ENCODE measurements around the gene FCN1. TPM values are rescaled to one million over a fixed set of nuclear protein-coding genes. Genes with fewer than 3 reads are reported as not detected.

FCN1 gene
- total RNA-seq, 1 donor from 2014 or later = not detected

GRCh38 chr9:134913041-134913712 is 4.5 kb downstream of the FCN1 start:
- no peak for DNase-seq (ENCODE audit: low spot score)
- H3K9me3 Mint-ChIP-seq = no peaks in the 10 kb centered on the region
- H3K27ac Mint-ChIP-seq = no peak overlapping the region
- H3K36me3 Mint-ChIP-seq (ENCODE audit: low read depth) = no peaks in the 10 kb centered on the region
- H3K27me3 Mint-ChIP-seq (ENCODE audit: insufficient read depth) = peaks cover 8% of the 10 kb centered on the region
- intact Hi-C loops (cut with micrococcal nuclease) = no loop called here
- H3K4me1 Mint-ChIP-seq (ENCODE audit: low read depth) = no peaks in the 10 kb centered on the region
- H3K4me3 Mint-ChIP-seq = no peak overlapping the region

DNA sequence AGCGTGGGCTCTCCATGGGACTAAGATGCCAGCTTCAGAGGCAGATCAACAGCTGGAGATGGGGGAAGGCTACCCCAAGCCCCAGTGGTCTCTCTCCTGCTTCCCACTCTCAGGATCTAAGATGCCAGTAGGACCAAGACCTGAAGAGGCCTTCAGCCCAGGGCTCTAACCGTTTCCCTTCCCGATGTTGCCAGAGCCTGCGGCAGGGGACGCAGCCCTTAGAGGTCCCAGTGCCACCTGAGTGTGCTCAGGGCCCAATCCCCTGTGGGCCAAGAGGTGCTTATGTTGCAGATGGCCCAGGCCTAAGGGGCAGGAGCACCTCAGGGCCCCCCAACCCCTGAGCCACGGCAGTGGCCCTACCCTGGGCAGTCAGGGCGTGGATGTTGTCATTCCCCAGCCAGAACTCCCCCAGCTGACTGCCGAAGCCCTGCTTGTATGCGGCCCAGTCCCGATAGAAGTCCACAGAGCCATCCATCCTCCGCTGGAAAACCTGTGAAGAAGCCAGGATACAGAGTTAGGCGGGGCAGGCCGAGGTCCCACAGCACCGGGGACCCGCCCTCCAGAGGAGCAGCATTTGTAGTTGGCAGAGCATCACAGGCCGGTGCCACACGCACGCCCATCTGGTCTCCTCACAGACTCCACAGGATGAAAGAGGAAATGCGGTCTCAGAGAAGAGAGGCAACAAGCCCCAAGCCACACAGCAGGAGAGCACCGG is 5.4 kb downstream of the FCN1 start:
- no peaks in the 10 kb centered on the region for H3K4me1 Mint-ChIP-seq (ENCODE audit: low read depth)
- DNase-seq (ENCODE audit: low spot score) = no peak
- intact Hi-C loops (cut with micrococcal nuclease) = no loop called here
- H3K36me3 Mint-ChIP-seq (ENCODE audit: low read depth) = no peaks in the 10 kb centered on the region
- H3K27ac Mint-ChIP-seq = no peak overlapping the region
- H3K9me3 Mint-ChIP-seq = no peaks in the 10 kb centered on the region
- peaks cover 8% of the 10 kb centered on the region for H3K27me3 Mint-ChIP-seq (ENCODE audit: insufficient read depth)
- H3K4me3 Mint-ChIP-seq = no peak overlapping the region

- peaks cover 10% of the 10 kb centered on the region for H3K27me3 Mint-ChIP-seq (ENCODE audit: insufficient read depth)
- intact Hi-C loops (cut with micrococcal nuclease) = no loop called here
- no peaks in the 10 kb centered on the region for H3K4me1 Mint-ChIP-seq (ENCODE audit: low read depth)
- no peak overlapping the region for H3K27ac Mint-ChIP-seq
- H3K4me3 Mint-ChIP-seq = no peak overlapping the region
- no peaks in the 10 kb centered on the region for H3K36me3 Mint-ChIP-seq (ENCODE audit: low read depth)
- no peaks in the 10 kb centered on the region for H3K9me3 Mint-ChIP-seq
- no peak for DNase-seq (ENCODE audit: low spot score)
Observed at GRCh38 chr9:134909511-134910481, 7.9 kb downstream of the FCN1 start.

DNA sequence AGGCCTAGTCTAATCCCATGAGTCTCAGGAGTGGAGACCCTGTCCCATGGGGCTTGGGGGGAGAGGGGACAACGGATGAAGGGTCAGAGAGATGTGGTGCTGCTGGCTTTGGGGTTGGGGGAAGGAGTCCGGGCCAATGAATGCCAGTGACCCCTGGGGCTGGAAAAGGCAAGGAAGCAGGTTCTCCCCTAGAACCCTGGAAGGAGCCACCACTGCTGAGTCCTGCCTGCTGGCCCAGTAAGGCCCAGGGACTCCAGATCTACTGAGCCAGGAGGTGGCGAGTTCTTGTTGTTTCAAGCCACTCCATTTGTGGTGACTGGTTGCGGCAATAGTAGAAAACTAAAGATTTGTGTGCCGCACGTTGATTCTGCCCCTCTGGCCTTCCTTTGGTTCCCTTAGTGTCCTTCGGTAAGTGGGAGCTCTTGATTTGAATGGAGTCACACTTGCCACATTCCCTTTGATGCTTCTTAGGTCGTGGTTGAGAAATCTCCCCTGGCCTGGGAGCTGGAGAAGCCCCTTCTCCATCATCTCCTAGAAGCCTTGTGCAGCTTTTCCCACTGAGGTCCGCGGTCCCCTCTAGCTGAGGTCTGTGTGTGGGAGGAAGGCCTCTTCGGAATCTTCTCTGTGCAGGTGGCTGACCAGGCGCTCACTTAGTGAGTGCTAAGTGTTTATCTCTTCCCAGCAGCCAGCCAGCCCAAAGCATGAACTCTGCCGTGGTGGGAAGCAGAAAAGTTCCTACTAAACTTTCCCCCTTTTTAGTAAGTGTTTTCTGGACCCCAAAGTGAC is 9.0 kb downstream of the FCN1 start:
- no peak overlapping the region for H3K4me3 Mint-ChIP-seq
- intact Hi-C loops (cut with micrococcal nuclease) = no loop called here
- peaks cover 11% of the 10 kb centered on the region for H3K27me3 Mint-ChIP-seq (ENCODE audit: insufficient read depth)
- DNase-seq (ENCODE audit: low spot score) = no peak
- no peaks in the 10 kb centered on the region for H3K9me3 Mint-ChIP-seq
- no peaks in the 10 kb centered on the region for H3K4me1 Mint-ChIP-seq (ENCODE audit: low read depth)
- no peak overlapping the region for H3K27ac Mint-ChIP-seq
- no peaks in the 10 kb centered on the region for H3K36me3 Mint-ChIP-seq (ENCODE audit: low read depth)

DNA sequence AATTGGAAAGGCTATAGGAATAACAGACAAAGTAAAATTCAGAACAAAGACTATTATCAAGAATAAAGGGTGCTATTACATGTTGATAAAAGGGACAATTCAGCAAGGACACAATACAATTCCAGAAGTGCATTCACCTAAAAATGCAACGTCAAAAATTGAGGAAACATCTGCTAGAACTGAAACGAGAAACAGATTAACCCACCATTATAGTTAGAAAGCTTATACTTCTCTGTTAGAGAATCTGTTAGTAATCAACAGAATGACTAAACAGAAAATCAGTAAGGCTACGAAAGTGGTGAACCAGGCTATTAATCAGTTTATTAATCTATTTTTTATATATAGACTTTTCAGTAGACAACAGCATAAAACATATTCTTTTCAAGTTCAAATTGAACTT is 14.8 kb downstream of the FCN1 start:
- Mint-ChIP-seq H3K9me3 (peaks cover 11% of the 10 kb centered on the region), H3K27me3 (ENCODE audit: insufficient read depth) (peaks cover 3% of the 10 kb centered on the region), H3K27ac (no peak overlapping the region), H3K36me3 (ENCODE audit: low read depth) (no peaks in the 10 kb centered on the region), H3K4me3 (no peak overlapping the region), H3K4me1 (ENCODE audit: low read depth) (no peaks in the 10 kb centered on the region)
- no peak for DNase-seq (ENCODE audit: low spot score)
- intact Hi-C loops (cut with micrococcal nuclease) = no loop called here

GRCh38 chr9:134899818-134900217 is 17.9 kb downstream of the FCN1 start:
- Mint-ChIP-seq H3K36me3 (ENCODE audit: low read depth) (no peaks in the 10 kb centered on the region), H3K4me3 (no peak overlapping the region), H3K4me1 (ENCODE audit: low read depth) (no peaks in the 10 kb centered on the region), H3K27ac (no peak overlapping the region), H3K9me3 (peaks cover 17% of the 10 kb centered on the region), H3K27me3 (ENCODE audit: insufficient read depth) (peaks cover 1% of the 10 kb centered on the region)
- intact Hi-C loops (cut with micrococcal nuclease) = no loop called here
- DNase-seq (ENCODE audit: low spot score) = no peak

- no peak for DNase-seq (ENCODE audit: low spot score)
Observed at GRCh38 chr9:134899168-134899567, 18.5 kb downstream of the FCN1 start.

DNA sequence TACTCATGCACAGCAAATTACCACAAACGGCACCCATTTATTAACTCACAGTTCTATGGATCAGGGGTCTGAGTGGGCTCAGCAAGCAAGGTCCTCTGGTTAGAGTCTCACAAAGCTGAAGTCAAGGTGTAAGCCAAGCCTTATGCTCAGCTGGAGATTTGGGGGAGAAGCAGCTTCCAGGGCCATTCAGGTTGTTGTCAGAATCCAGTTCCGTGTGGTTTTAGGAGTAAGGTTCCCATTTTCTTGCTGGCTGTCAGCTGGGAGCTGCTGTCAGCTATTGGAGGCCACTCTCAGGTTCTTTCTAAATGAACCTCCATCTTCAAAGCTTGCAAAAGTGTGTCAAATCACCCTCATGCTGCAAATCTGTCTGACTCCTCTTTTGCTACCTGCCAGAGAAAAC is 19.4 kb downstream of the FCN1 start:
- peaks cover 17% of the 10 kb centered on the region for H3K9me3 Mint-ChIP-seq
- DNase-seq (ENCODE audit: low spot score) = no peak
- H3K4me1 Mint-ChIP-seq (ENCODE audit: low read depth) = no peaks in the 10 kb centered on the region
- intact Hi-C loops (cut with micrococcal nuclease) = no loop called here
- H3K27ac Mint-ChIP-seq = no peak overlapping the region
- no peaks in the 10 kb centered on the region for H3K36me3 Mint-ChIP-seq (ENCODE audit: low read depth)
- no peak overlapping the region for H3K4me3 Mint-ChIP-seq
- H3K27me3 Mint-ChIP-seq (ENCODE audit: insufficient read depth) = no peaks in the 10 kb centered on the region

More at GRCh38 chr9:134899168-134899567, 18.5 kb downstream of the FCN1 start:
- Mint-ChIP-seq H3K4me1 (ENCODE audit: low read depth) (no peaks in the 10 kb centered on the region), H3K4me3 (no peak overlapping the region), H3K27me3 (ENCODE audit: insufficient read depth) (no peaks in the 10 kb centered on the region), H3K9me3 (peaks cover 17% of the 10 kb centered on the region), H3K36me3 (ENCODE audit: low read depth) (no peaks in the 10 kb centered on the region), H3K27ac (no peak overlapping the region)
- intact Hi-C loops (cut with micrococcal nuclease) = no loop called here

- no peaks in the 10 kb centered on the region for H3K36me3 Mint-ChIP-seq (ENCODE audit: low read depth)
- H3K27me3 Mint-ChIP-seq (ENCODE audit: insufficient read depth) = no peaks in the 10 kb centered on the region
- H3K4me1 Mint-ChIP-seq (ENCODE audit: low read depth) = no peaks in the 10 kb centered on the region
- H3K27ac Mint-ChIP-seq = no peak overlapping the region
- intact Hi-C loops (cut with micrococcal nuclease) = no loop called here
- peaks cover 17% of the 10 kb centered on the region for H3K9me3 Mint-ChIP-seq
- no peak overlapping the region for H3K4me3 Mint-ChIP-seq
- no peak for DNase-seq (ENCODE audit: low spot score)
Observed at GRCh38 chr9:134897584-134898170, 20.0 kb downstream of the FCN1 start.

- H3K36me3 Mint-ChIP-seq (ENCODE audit: low read depth) = no peaks in the 10 kb centered on the region
- no peaks in the 10 kb centered on the region for H3K27me3 Mint-ChIP-seq (ENCODE audit: insufficient read depth)
- no peak overlapping the region for H3K27ac Mint-ChIP-seq
- no peak for DNase-seq (ENCODE audit: low spot score)
- no peaks in the 10 kb centered on the region for H3K4me1 Mint-ChIP-seq (ENCODE audit: low read depth)
- H3K4me3 Mint-ChIP-seq = no peak overlapping the region
- intact Hi-C loops (cut with micrococcal nuclease) = no loop called here
- peaks cover 17% of the 10 kb centered on the region for H3K9me3 Mint-ChIP-seq
Observed at GRCh38 chr9:134896834-134897583, 20.7 kb downstream of the FCN1 start.

DNA sequence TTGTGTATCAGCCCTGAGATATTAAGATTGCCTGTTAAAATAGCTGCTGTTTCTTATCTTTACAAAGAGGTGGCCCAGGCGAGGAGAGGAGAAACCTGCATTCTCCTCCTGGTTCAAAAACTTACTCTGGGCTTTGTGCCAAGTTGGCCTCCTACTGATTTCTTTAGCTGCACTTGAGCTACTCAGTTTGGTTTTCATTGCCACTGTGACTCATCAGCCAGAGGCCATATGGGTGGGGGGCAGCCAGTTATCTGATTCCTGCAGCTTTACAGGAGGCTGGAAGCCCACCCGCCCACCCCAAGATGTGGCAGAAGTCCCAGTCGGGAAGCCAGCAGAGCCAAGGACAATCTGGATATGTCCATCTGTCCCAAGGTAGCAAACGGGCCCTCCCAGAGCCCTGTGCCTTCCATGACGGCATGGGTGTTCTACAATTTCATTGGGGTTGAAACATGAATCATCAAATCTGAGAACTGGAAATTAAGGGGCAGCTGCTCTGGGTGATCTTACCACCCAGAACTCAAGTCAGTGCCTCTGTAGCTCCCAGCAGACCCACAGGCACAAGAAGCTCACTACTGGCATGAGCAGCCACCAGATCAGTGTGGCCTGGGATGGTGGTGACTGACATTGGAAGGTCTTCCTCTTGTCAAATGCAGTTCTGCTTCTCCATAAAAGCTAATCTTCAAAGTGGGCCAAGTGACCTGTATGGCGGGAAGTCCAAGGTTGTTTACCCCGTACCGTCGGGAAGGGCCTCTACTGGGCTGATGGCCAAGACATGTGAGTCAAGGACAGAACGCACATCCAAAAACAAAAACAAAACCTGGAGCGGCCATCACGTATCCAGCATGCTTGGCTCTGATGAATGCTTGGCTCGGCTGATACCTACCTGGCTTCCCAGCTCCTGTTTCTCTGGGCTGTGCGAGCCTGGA is 21.5 kb downstream of the FCN1 start:
- no peaks in the 10 kb centered on the region for H3K36me3 Mint-ChIP-seq (ENCODE audit: low read depth)

More for the DNA sequence above, 21.5 kb downstream of the FCN1 start:
- Mint-ChIP-seq H3K27me3 (ENCODE audit: insufficient read depth) (no peaks in the 10 kb centered on the region), H3K4me1 (ENCODE audit: low read depth) (no peaks in the 10 kb centered on the region), H3K27ac (no peak overlapping the region), H3K4me3 (no peak overlapping the region), H3K9me3 (peaks cover 17% of the 10 kb centered on the region)
- DNase-seq (ENCODE audit: low spot score) = no peak
- intact Hi-C loops (cut with micrococcal nuclease) = no loop called here
